Activated T-cell treated with anti-CD3 and anti-CD28 coated beads, Interleukin-2, amount 50 U/mL, for 72 hours (primary cell): ENCODE measurements around the gene FILIP1L. TPM values are rescaled to one million over a fixed set of nuclear protein-coding genes. Genes with fewer than 3 reads are reported as not detected.

Experiments
- ATAC-seq, 2 donors: fragments of 150-1000 bp; cut with Tn5 transposase; replicated peaks in 1 of 2; 2 replicates each; pipeline ENCODE4 v1.10.0; 2021; ENCODE audit warnings: moderate library complexity in 2 of 2, mild to moderate bottlenecking in 1 of 2
- DNase-seq, 2 donors: peaks; one replicate each; pipeline ENCODE4 v3.0.0; 2021 to 2022; ENCODE audit warnings: mixed read lengths in 1 of 2
- H3K27ac Mint-ChIP-seq: one replicate; pipeline ENCODE4 v1.8.0; 2022; ENCODE audit warnings: mild to moderate bottlenecking, moderate library complexity, mixed read lengths
- H3K27me3 Mint-ChIP-seq: one replicate; pipeline ENCODE4 v1.8.0; 2022; ENCODE audit warnings: low read depth, mixed read lengths
- H3K36me3 Mint-ChIP-seq, 2 donors: one replicate each; pipeline ENCODE4 v1.8.0; 2022; ENCODE audit warnings: mixed read lengths in 2 of 2, mild to moderate bottlenecking in 1 of 2; ENCODE audit not compliant: insufficient read depth in 2 of 2
- H3K4me1 Mint-ChIP-seq: one replicate; pipeline ENCODE4 v1.8.0; 2022; ENCODE audit warnings: low read depth, mixed read lengths
- H3K4me3 Mint-ChIP-seq, 2 donors: one replicate each; pipeline ENCODE4 v1.8.0; 2022; ENCODE audit warnings: mild to moderate bottlenecking in 2 of 2, mixed read lengths in 2 of 2, moderate library complexity in 2 of 2
- H3K9me3 Mint-ChIP-seq, 2 donors: one replicate each; pipeline ENCODE4 v1.8.0; 2022; ENCODE audit warnings: mixed read lengths in 2 of 2
- total RNA-seq, 2 donors: library from RNA; stranded (reverse); gene quantifications; one replicate each; pipeline ENCODE4 v1.2.3, GENCODE V29; 2022

FILIP1L gene
- total RNA-seq: under 1 TPM; 0.46 to 0.93 TPM

- no peaks in the 10 kb centered on the region for H3K27me3 Mint-ChIP-seq
- no peaks in the 10 kb centered on the region for H3K9me3 Mint-ChIP-seq
- H3K4me1 Mint-ChIP-seq: no peaks in the 10 kb centered on the region
- DNase-seq (no peak), ATAC-seq (no peak)
- H3K4me3 Mint-ChIP-seq: no peak within 1 kb of the TSS
- peak within 1 kb of the TSS; percentile 8 for H3K27ac Mint-ChIP-seq
- peaks cover 1 to 3% of the 10 kb centered on the region in 2 donors for H3K36me3 Mint-ChIP-seq
These were observed at the start of gene FILIP1L for GRCh38 chr3:100114413-100115030. FILIP1L (minus strand) TSS chr3:100114501.

- no peaks in the 10 kb centered on the region for H3K9me3 Mint-ChIP-seq
- H3K4me1 Mint-ChIP-seq: peaks cover 6% of the 10 kb centered on the region
- DNase-seq (no peak), ATAC-seq (no peak)
- no peaks in the 10 kb centered on the region for H3K27me3 Mint-ChIP-seq
- H3K27ac Mint-ChIP-seq: no peak overlapping the region
- no peak overlapping the region for H3K4me3 Mint-ChIP-seq
- H3K36me3 Mint-ChIP-seq: peaks cover 0 to 3% of the 10 kb centered on the region in 2 donors
These were observed 49.5 kb upstream of the FILIP1L start for GRCh38 chr3:100163787-100164186.

GRCh38 chr3:100160521-100160920 lies 46.2 kb upstream of the FILIP1L start:
- H3K9me3 Mint-ChIP-seq: peaks cover 0 to 5% of the 10 kb centered on the region in 2 donors
- DNase-seq: no peak
- peaks cover 6% of the 10 kb centered on the region for H3K4me1 Mint-ChIP-seq

GRCh38 chr3:100159331-100160153 lies 45.2 kb upstream of the FILIP1L start:
- H3K4me1 Mint-ChIP-seq: peaks cover 6% of the 10 kb centered on the region
- no peak for ATAC-seq
- H3K9me3 Mint-ChIP-seq: peaks cover 6 to 10% of the 10 kb centered on the region in 2 donors
- no peak overlapping the region for H3K27ac Mint-ChIP-seq
- DNase-seq: no peak
- peaks cover 16 to 21% of the 10 kb centered on the region in 2 donors for H3K36me3 Mint-ChIP-seq
- H3K4me3 Mint-ChIP-seq: no peak overlapping the region
- H3K27me3 Mint-ChIP-seq: no peaks in the 10 kb centered on the region

More at GRCh38 chr3:100160521-100160920, 46.2 kb upstream of the FILIP1L start:
- ATAC-seq: no peak
- Mint-ChIP-seq H3K27ac (no peak overlapping the region), H3K4me3 (no peak overlapping the region), H3K27me3 (no peaks in the 10 kb centered on the region), H3K36me3 (peaks cover 9 to 14% of the 10 kb centered on the region in 2 donors)

- ATAC-seq (no peak), DNase-seq (no peak)
- H3K4me3 Mint-ChIP-seq: no peak overlapping the region
- no peaks in the 10 kb centered on the region for H3K27me3 Mint-ChIP-seq
- peaks cover 6 to 10% of the 10 kb centered on the region in 2 donors for H3K9me3 Mint-ChIP-seq
- peaks cover 6% of the 10 kb centered on the region for H3K4me1 Mint-ChIP-seq
- peaks cover 16 to 22% of the 10 kb centered on the region in 2 donors for H3K36me3 Mint-ChIP-seq
- H3K27ac Mint-ChIP-seq: no peak overlapping the region
These were observed 44.6 kb upstream of the FILIP1L start for GRCh38 chr3:100158918-100159330.

- peaks cover 22 to 30% of the 10 kb centered on the region in 2 donors for H3K36me3 Mint-ChIP-seq
- ATAC-seq: no peak
These were observed 43.4 kb upstream of the FILIP1L start for GRCh38 chr3:100157685-100158084.

GRCh38 chr3:100155590-100155989 lies 41.3 kb upstream of the FILIP1L start:
- ATAC-seq (no peak), DNase-seq (no peak)
- Mint-ChIP-seq H3K27ac (peak overlapping the region; percentile 42), H3K4me1 (peaks cover 10% of the 10 kb centered on the region), H3K4me3 (no peak overlapping the region), H3K9me3 (peaks cover 10 to 13% of the 10 kb centered on the region in 2 donors), H3K36me3 (peaks cover 26 to 36% of the 10 kb centered on the region in 2 donors), H3K27me3 (no peaks in the 10 kb centered on the region)

More at GRCh38 chr3:100157685-100158084, 43.4 kb upstream of the FILIP1L start:
- Mint-ChIP-seq H3K4me3 (no peak overlapping the region), H3K27ac (no peak overlapping the region), H3K27me3 (no peaks in the 10 kb centered on the region), H3K9me3 (peaks cover 7 to 12% of the 10 kb centered on the region in 2 donors), H3K4me1 (peaks cover 6% of the 10 kb centered on the region)
- DNase-seq: no peak

- ATAC-seq (no peak), DNase-seq (no peak)
- Mint-ChIP-seq H3K36me3 (peaks cover 26 to 37% of the 10 kb centered on the region in 2 donors), H3K27ac (peak overlapping the region; percentile 42), H3K4me1 (peaks cover 9% of the 10 kb centered on the region), H3K4me3 (no peak overlapping the region), H3K27me3 (no peaks in the 10 kb centered on the region), H3K9me3 (peaks cover 10 to 13% of the 10 kb centered on the region in 2 donors)
These were observed 40.8 kb upstream of the FILIP1L start for GRCh38 chr3:100155128-100155527.

GRCh38 chr3:100154171-100154570 lies 39.9 kb upstream of the FILIP1L start:
- no peak overlapping the region for H3K4me3 Mint-ChIP-seq
- H3K36me3 Mint-ChIP-seq: peaks cover 30 to 46% of the 10 kb centered on the region in 2 donors
- peaks cover 5% of the 10 kb centered on the region for H3K4me1 Mint-ChIP-seq
- ATAC-seq (no peak), DNase-seq (no peak)
- H3K27me3 Mint-ChIP-seq: no peaks in the 10 kb centered on the region
- H3K27ac Mint-ChIP-seq: no peak overlapping the region
- H3K9me3 Mint-ChIP-seq: peaks cover 10 to 13% of the 10 kb centered on the region in 2 donors

GRCh38 chr3:100151024-100151707 lies 36.9 kb upstream of the FILIP1L start:
- Mint-ChIP-seq H3K9me3 (peaks cover 9 to 10% of the 10 kb centered on the region in 2 donors), H3K4me3 (no peak overlapping the region), H3K4me1 (peaks cover 5% of the 10 kb centered on the region), H3K27ac (peak overlapping the region; percentile 5), H3K27me3 (no peaks in the 10 kb centered on the region), H3K36me3 (peaks cover 24 to 38% of the 10 kb centered on the region in 2 donors)
- ATAC-seq: no peak
- no peak for DNase-seq

GRCh38 chr3:100150473-100150872 lies 36.2 kb upstream of the FILIP1L start:
- H3K9me3 Mint-ChIP-seq: peaks cover 9 to 10% of the 10 kb centered on the region in 2 donors
- H3K27ac Mint-ChIP-seq: no peak overlapping the region

GRCh38 chr3:100149713-100150415 lies 35.6 kb upstream of the FILIP1L start:
- DNase-seq: no peak
- no peaks in the 10 kb centered on the region for H3K27me3 Mint-ChIP-seq
- peaks cover 19 to 33% of the 10 kb centered on the region in 2 donors for H3K36me3 Mint-ChIP-seq
- peaks cover 3 to 4% of the 10 kb centered on the region in 2 donors for H3K9me3 Mint-ChIP-seq
- H3K4me3 Mint-ChIP-seq: no peak overlapping the region
- H3K27ac Mint-ChIP-seq: peak overlapping the region; percentile 68
- no peak for ATAC-seq
- H3K4me1 Mint-ChIP-seq: peaks cover 5% of the 10 kb centered on the region

More at GRCh38 chr3:100150473-100150872, 36.2 kb upstream of the FILIP1L start:
- H3K4me3 Mint-ChIP-seq: no peak overlapping the region
- H3K27me3 Mint-ChIP-seq: no peaks in the 10 kb centered on the region
- peaks cover 25 to 38% of the 10 kb centered on the region in 2 donors for H3K36me3 Mint-ChIP-seq
- peaks cover 5% of the 10 kb centered on the region for H3K4me1 Mint-ChIP-seq
- DNase-seq (no peak), ATAC-seq (no peak)
